AG04449 (cell line): Measurements from ENCODE around the gene RHOD.

Experiments used
- CTCF ChIA-PET: fragments of 350-600 bp; formaldehyde crosslinking; extraction: SDS; loops from one replicate; lab custom pipeline; 2021; ENCODE audit warnings: antibody characterized with exemption; lab: Yijun Ruan, JAX
- POLR2A ChIA-PET: fragments of 400-600, 350-600 bp; formaldehyde crosslinking; extraction: SDS; loops from one replicate; lab custom pipeline; 2020; ENCODE audit warnings: antibody characterized with exemption, inconsistent platforms; lab: Yijun Ruan, JAX
- DNase-seq: peaks from one replicate; pipeline ENCODE4 v3.0.0-alpha.2; 2010; ENCODE audit warnings: low read depth, low spot score
- H3K4me3 ChIP-seq: 2 replicates; pipeline ENCODE4 v1.5.1; 2011; ENCODE audit warnings: low read depth, mild to moderate bottlenecking, control low read depth, low read length
- TF ChIP-seq, protein P1 (sequence below): IDR thresholded peaks from one replicate; pipeline ENCODE4 v1.5.1; 2011; ENCODE audit warnings: mild to moderate bottlenecking, moderate library complexity, low read length, control low read depth, inconsistent platforms; ENCODE audit not compliant: insufficient read depth; ENCODE audit errors: missing control alignments

The RHOD gene

GRCh38 chr11:67117672-67118180, 61.1 kb downstream of the RHOD start:
- ChIA-PET POLR2A (no interaction called here), CTCF (interaction anchor here (0.6 to 1.9 kb wide), 5 partner anchors 8 to 73 kb away, joined by 3 to 7 read pairs (median 3); no protein-coding TSS in a partner anchor)
- peak overlapping the region; percentile 33 for H3K4me3 ChIP-seq
- no peak for DNase-seq
- TF ChIP-seq, protein P1, sequence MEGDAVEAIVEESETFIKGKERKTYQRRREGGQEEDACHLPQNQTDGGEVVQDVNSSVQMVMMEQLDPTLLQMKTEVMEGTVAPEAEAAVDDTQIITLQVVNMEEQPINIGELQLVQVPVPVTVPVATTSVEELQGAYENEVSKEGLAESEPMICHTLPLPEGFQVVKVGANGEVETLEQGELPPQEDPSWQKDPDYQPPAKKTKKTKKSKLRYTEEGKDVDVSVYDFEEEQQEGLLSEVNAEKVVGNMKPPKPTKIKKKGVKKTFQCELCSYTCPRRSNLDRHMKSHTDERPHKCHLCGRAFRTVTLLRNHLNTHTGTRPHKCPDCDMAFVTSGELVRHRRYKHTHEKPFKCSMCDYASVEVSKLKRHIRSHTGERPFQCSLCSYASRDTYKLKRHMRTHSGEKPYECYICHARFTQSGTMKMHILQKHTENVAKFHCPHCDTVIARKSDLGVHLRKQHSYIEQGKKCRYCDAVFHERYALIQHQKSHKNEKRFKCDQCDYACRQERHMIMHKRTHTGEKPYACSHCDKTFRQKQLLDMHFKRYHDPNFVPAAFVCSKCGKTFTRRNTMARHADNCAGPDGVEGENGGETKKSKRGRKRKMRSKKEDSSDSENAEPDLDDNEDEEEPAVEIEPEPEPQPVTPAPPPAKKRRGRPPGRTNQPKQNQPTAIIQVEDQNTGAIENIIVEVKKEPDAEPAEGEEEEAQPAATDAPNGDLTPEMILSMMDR = no peak

DNA sequence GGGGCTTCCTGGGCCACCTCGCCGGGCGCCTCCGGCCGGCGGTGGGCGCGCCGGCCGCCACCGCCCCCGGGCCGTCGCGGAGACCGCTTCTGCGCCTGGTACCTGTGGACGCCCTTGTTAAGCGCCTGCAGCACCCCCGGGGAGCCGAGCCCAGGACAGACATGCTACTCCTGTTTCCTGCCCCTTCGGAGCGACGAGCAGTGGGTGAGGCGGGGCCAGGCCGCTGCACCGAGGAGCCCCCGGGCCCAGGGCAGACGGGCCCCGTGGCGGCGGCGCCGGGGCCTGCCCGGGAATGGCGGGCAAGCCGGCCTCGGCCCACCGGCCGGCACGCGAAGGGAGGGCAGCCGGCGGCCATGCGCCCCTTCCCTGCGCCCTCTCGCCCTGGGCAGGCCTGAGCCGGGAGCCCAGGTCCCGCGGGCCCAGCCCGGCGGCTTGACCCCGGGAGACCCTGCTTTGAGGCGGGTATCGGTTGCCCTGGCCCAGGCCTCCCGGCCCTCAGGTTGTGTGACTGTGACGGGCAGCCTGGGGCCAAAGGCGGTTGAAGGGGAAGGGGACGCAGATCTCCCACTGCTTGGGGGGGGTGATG, 61.6 kb downstream of the RHOD start:
- peak overlapping the region; percentile 41 for H3K4me3 ChIP-seq
- POLR2A ChIA-PET = interaction anchor here (0.6 to 1.4 kb wide), 3 partner anchors 81 to 199 kb away, joined by 3 to 7 read pairs (median 3); no protein-coding TSS in a partner anchor
- CTCF ChIA-PET = interaction anchor here (0.6 to 1.9 kb wide), 6 partner anchors 9 to 129 kb away, joined by 3 to 7 read pairs (median 3); no protein-coding TSS in a partner anchor
- TF ChIP-seq, protein P1 = no peak
- DNase-seq = no peak

DNA sequence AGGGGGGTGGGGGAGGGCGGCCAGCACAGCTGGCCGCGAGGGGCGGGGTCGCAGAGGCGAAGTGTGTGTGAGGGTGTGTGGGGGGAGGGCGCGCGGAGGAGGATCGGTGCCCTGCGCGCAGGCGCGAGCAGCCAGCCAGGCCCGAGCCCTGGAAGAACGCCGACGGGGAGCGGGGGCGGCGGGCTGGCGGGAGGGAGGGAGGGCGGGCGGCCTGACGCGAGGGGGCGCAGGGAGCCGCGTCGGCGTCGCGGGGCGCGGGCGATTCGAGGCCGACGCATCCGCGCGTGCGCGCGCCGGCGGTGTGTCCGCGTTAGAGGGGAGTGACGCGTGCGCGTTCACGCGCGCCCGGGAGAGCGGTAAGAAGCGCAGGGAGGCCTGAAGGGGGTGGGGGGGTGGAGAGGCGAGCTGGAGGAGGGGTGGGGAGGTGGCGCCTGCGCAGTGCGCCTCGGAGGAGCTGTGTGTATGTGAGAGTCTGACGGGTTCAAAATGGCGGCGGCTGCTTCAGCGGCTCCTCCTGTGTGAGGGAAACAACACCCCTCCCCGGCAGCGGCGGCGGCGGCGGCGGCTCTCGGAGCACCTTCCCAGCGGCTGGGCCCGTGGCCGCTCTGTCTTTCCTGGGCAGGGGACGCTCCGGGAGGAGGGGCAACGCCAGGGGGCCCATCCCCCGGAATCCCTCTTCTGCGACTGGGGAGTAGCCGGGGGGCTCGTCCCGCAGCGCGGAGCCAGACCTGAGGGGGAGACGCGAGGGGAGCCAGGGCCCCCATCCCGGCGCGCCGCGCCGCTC, 62.3 kb downstream of the RHOD start, which contains the start of gene KDM2A:
Gene KDM2A, plus strand, starts transcription at position 463 of the 784 bp plus-strand sequence. CDS start 2,054 bp downstream, outside the sequence.
- CTCF ChIA-PET = interaction anchor here (0.6 to 1.9 kb wide), 10 partner anchors 9 to 165 kb away, joined by 3 to 7 read pairs (median 3); no protein-coding TSS in a partner anchor
- POLR2A ChIA-PET = interaction anchor here (0.6 to 1.4 kb wide), 3 partner anchors 81 to 198 kb away, joined by 3 to 7 read pairs (median 3); no protein-coding TSS in a partner anchor
- H3K4me3 ChIP-seq = peak within 1 kb of the TSS; percentile 89
- TF ChIP-seq, protein P1 = no peak
- DNase-seq = peak; percentile 86

DNA sequence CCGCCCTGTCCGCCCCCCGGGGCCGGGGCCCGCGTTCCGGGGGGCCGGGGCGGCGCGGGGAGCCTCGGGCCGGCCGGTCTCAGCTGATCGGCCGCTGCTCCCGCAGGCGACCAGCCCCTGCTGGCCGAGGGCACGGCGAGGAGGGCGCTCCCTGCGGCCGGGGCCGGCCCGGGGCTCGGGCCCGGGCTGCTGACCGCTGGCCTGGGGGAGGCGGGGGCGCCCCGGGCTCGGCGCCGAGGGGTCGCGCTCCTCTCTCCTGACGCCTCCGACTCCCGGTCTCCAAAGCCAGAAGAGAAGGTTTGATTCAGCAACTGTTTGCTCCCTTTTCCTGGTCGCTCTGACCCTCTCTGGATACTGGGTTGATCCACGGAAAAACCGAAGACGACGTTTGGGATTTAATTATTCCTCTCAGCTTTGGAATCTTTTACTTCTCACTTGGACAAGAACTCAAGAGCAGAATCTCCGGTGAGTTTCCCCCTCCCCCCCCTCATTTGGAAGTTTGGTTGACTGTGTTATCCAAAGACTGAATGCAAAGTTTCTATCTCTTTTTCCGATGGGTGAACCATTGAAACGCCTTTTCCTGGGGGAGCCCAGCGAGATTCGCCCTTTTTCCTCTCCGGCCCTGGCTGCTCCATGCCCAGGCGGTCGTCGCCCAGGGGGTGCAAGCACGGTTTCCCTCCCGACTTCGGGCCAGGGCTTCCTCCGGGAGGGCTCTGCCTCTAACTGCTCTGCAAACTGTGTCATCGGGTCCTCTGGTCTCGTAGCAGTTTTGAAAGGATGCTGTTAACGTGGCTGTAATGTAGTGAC, 63.1 kb downstream of the RHOD start:
- TF ChIP-seq, protein P1 = no peak
- no peak for DNase-seq
- H3K4me3 ChIP-seq = peak overlapping the region; percentile 89
- CTCF ChIA-PET = interaction anchor here (0.6 to 1.9 kb wide), 10 partner anchors 8 to 164 kb away, joined by 3 to 7 read pairs (median 3); no protein-coding TSS in a partner anchor
- POLR2A ChIA-PET = interaction anchor here (1.0 to 1.4 kb wide), 2 partner anchors 120 to 197 kb away, joined by 3 to 7 read pairs; no protein-coding TSS in a partner anchor

DNA sequence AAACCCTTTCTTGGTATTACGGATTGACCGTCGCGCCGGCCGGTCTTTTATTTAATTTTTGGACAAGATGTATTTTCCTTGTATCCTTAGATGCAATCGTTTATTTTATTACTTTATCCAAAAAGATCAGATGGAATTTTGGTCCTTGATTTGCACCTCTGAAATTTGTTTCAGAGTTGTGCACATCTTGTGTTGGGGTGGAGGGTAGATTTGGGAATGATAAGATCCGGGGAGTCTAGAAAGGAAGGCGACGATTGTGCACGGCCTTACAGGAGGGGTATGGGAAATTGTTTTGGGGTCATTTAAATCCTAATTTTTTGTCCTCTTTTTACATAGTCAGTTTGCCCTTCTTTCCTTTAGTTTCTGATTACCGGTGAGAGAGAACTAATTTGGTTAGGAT, 63.8 kb downstream of the RHOD start:
- POLR2A ChIA-PET = no interaction called here
- H3K4me3 ChIP-seq = peak overlapping the region; percentile 89
- TF ChIP-seq, protein P1 = no peak
- no peak for DNase-seq
- CTCF ChIA-PET = no interaction called here
